ENCODE measurements around the gene MAP3K4.

DNA sequence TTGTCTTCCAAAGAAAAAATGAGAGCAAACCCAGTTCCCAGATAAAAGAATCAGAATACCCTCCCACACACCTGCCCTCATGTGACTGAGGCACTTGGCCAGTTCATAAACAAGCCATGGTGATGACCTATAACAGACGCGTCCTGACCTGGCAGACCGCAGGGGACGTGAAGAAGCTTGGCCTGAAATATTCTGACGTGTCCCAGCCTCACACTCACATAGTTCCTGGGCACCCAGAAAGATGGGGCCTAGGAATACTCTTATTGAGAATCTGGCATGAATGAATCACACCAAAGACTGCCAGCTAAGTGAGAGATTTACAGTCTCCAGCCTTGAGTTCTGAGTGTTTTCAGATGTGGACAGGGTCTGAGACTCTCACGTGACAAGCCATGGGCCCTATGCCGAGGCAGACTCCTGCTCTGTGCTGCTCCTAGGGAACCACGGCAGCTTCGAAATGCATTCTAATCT is 17.2 kb upstream of the MAP3K4 start:
- TF ChIP-seq ZNF8 (CRISPR knock-in tag; IDR thresholded peaks at IDR 0.05) (no peak), ARNTL (CRISPR knock-in tag; IDR thresholded peaks at IDR 0.05; ENCODE audit: borderline replicate concordance, low read depth) (no peak), ISL1 (CRISPR knock-in tag; IDR thresholded peaks at IDR 0.05) (no peak), BACH2 (CRISPR knock-in tag; IDR thresholded peaks at IDR 0.05; ENCODE audit: borderline replicate concordance) (no peak), TOX (CRISPR knock-in tag; IDR thresholded peaks at IDR 0.05; ENCODE audit: borderline replicate concordance) (peak; percentile 79; the same call in 1 of the 2 replicates), GLIS3 (CRISPR knock-in tag; IDR thresholded peaks at IDR 0.05) (no peak)
- TF ChIP-seq, protein P1, sequence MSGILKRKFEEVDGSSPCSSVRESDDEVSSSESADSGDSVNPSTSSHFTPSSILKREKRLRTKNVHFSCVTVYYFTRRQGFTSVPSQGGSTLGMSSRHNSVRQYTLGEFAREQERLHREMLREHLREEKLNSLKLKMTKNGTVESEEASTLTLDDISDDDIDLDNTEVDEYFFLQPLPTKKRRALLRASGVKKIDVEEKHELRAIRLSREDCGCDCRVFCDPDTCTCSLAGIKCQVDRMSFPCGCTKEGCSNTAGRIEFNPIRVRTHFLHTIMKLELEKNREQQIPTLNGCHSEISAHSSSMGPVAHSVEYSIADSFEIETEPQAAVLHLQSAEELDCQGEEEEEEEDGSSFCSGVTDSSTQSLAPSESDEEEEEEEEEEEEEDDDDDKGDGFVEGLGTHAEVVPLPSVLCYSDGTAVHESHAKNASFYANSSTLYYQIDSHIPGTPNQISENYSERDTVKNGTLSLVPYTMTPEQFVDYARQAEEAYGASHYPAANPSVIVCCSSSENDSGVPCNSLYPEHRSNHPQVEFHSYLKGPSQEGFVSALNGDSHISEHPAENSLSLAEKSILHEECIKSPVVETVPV (CRISPR knock-in tag; IDR thresholded peaks at IDR 0.05), result no peak
- TF ChIP-seq, protein P2, sequence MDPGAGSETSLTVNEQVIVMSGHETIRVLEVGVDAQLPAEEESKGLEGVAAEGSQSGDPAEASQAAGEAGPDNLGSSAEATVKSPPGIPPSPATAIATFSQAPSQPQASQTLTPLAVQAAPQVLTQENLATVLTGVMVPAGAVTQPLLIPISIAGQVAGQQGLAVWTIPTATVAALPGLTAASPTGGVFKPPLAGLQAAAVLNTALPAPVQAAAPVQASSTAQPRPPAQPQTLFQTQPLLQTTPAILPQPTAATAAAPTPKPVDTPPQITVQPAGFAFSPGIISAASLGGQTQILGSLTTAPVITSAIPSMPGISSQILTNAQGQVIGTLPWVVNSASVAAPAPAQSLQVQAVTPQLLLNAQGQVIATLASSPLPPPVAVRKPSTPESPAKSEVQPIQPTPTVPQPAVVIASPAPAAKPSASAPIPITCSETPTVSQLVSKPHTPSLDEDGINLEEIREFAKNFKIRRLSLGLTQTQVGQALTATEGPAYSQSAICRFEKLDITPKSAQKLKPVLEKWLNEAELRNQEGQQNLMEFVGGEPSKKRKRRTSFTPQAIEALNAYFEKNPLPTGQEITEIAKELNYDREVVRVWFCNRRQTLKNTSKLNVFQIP (CRISPR knock-in tag; IDR thresholded peaks at IDR 0.05; ENCODE audit: borderline replicate concordance, low read depth), result no peak
- TF ChIP-seq, protein P3, sequence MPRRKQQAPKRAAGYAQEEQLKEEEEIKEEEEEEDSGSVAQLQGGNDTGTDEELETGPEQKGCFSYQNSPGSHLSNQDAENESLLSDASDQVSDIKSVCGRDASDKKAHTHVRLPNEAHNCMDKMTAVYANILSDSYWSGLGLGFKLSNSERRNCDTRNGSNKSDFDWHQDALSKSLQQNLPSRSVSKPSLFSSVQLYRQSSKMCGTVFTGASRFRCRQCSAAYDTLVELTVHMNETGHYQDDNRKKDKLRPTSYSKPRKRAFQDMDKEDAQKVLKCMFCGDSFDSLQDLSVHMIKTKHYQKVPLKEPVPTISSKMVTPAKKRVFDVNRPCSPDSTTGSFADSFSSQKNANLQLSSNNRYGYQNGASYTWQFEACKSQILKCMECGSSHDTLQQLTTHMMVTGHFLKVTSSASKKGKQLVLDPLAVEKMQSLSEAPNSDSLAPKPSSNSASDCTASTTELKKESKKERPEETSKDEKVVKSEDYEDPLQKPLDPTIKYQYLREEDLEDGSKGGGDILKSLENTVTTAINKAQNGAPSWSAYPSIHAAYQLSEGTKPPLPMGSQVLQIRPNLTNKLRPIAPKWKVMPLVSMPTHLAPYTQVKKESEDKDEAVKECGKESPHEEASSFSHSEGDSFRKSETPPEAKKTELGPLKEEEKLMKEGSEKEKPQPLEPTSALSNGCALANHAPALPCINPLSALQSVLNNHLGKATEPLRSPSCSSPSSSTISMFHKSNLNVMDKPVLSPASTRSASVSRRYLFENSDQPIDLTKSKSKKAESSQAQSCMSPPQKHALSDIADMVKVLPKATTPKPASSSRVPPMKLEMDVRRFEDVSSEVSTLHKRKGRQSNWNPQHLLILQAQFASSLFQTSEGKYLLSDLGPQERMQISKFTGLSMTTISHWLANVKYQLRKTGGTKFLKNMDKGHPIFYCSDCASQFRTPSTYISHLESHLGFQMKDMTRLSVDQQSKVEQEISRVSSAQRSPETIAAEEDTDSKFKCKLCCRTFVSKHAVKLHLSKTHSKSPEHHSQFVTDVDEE (CRISPR knock-in tag; IDR thresholded peaks at IDR 0.05), result no peak
